GM13976 (cell line): Measurements from ENCODE around the gene KIF6.

Experiments
- DNase-seq: peaks from one replicate; pipeline ENCODE4 v3.0.0; 2012; ENCODE audit warnings: low spot score
- in situ Hi-C: fragments of 300-500 bp; cut with MboI; formaldehyde crosslinking; loops from one replicate; pipeline ENCODE4 v1.12.0; 2022; ENCODE audit warnings: low sequenced_read_pairs, mixed read lengths, inconsistent platforms; ENCODE audit not compliant: unreplicated experiment
- TF ChIP-seq, protein P1 (sequence below): IDR thresholded peaks from 2 replicates; pipeline ENCODE4 v1.5.1; 2012; ENCODE audit warnings: borderline replicate concordance, mild to moderate bottlenecking; ENCODE audit not compliant: insufficient read depth; ENCODE audit errors: extremely low read depth, missing control alignments, control extremely low read depth

Gene KIF6

GRCh38 chr6:39401376-39401775, 323.8 kb downstream of the KIF6 start:
- TF ChIP-seq, protein P1, sequence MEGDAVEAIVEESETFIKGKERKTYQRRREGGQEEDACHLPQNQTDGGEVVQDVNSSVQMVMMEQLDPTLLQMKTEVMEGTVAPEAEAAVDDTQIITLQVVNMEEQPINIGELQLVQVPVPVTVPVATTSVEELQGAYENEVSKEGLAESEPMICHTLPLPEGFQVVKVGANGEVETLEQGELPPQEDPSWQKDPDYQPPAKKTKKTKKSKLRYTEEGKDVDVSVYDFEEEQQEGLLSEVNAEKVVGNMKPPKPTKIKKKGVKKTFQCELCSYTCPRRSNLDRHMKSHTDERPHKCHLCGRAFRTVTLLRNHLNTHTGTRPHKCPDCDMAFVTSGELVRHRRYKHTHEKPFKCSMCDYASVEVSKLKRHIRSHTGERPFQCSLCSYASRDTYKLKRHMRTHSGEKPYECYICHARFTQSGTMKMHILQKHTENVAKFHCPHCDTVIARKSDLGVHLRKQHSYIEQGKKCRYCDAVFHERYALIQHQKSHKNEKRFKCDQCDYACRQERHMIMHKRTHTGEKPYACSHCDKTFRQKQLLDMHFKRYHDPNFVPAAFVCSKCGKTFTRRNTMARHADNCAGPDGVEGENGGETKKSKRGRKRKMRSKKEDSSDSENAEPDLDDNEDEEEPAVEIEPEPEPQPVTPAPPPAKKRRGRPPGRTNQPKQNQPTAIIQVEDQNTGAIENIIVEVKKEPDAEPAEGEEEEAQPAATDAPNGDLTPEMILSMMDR, result no peak
- DNase-seq, result no peak
- in situ Hi-C loops, result no loop called here

DNA sequence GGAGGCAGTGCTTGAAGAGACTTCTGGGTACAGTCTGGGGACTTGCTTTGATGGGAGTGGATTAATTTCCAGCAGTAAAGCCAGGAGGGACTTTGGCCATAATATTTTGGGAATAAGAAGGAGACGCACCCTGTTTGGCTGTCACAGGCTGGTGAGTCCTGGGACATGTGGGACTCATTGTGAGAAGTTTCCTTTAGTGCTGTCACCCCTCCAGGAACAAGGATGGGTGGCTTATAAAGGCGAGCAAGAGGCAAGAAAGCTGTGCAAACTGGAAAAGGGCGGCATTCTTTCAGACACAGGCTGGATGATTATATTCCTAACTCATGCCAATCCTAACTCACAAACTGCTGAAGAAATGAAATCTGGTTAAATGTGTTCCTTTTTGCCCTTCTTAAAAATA, 325.2 kb downstream of the KIF6 start:
- TF ChIP-seq, protein P1, result no peak
- in situ Hi-C loops, result no loop called here

GRCh38 chr6:39396854-39397253, 328.4 kb downstream of the KIF6 start:
- in situ Hi-C loops, result no loop called here
- TF ChIP-seq, protein P1, result no peak
- no peak for DNase-seq

More for the DNA sequence above, 325.2 kb downstream of the KIF6 start:
- no peak for DNase-seq

DNA sequence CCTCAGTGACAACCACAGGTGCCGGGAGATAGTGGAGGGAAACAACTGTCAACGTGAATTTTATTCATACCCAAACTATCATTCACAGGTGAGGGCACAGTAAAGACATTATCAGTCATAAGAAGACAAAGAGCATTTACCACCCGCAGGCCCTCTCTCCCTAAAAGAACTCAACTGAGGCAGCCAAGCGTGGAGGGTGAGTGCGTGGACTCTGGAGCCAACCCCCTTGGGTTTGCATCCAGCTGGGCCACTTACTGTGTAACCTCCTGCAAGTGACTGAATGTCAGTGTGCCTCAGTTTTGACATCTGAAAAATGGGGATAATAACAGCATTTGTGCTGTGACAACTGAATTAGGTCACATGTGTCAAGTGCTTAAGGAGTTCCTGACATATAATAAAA, 332.1 kb downstream of the KIF6 start:
- TF ChIP-seq, protein P1, result no peak

DNA sequence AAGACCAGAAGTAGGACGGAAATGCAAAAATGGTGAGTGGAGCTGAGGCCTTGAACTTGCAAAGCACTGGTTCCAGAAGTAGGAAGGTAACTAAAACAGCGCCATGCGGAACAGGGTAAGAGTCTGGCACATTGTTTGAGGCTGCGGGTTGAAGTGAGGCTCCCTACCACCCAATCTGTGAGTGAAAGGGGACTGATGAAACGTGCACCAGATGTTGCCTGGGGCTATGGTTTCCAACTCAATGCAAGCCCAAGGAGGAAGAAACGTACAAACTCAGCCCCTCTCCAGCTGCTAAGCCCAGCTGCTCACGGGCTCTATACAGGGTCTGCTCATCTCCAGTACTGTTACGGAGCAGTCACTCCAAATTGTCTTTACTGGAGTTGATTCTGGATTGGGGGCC, 334.0 kb downstream of the KIF6 start:
- TF ChIP-seq, protein P1, result no peak
- in situ Hi-C loops, result no loop called here
- no peak for DNase-seq

More for the DNA sequence above, 332.1 kb downstream of the KIF6 start:
- no peak for DNase-seq
- in situ Hi-C loops, result no loop called here

DNA sequence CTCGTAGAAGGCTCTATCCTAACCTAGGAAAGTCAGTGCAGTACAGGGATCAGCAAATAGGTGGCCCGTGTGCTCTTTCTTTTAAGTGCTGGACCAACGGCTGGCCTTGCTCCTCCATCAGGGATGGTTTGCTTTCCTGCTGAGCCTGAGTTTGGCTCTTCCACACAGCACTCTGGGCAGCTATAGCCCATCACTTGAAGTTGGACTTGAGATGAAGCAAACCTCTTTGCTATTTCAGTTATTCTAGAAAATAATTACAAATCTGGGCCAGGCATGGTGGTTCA, 335.8 kb downstream of the KIF6 start:
- DNase-seq, result no peak
- TF ChIP-seq, protein P1, result no peak
- in situ Hi-C loops, result no loop called here
